ENCODE data around the gene IL4R.
"Not testable (repeated sequence)": the region's sequence is repeated elsewhere in the genome, so short reads cannot be mapped to it uniquely, and the experiment has no call there.

IL4R gene

GRCh38 chr16:27329376-27330079, 15.8 kb downstream of the IL4R start:
- not testable (repeated sequence) for DNase-seq (ENCODE audit: low read depth in 2 of 2)

GRCh38 chr16:27330542-27330941, 16.8 kb downstream of the IL4R start:
- DNase-seq (ENCODE audit: low read depth in 2 of 2): no peak

DNA sequence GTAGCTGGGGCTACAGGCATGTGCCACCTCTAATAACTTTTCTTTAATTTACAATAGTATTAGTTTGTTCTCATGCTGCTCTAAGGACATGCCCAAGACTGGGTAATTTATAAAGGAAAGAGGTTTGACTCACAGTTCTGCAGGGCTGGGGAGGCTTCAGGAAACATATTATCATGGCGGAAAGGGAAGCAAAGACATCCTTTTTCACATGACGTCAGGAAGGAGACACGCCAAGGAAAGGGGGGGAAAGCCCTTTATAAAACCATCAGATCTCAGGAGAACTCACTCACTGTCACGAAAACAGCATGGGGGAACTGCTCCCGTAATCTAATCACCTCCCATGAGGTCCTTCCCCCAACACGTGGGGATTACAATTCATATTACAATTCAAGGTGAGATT, 18.3 kb downstream of the IL4R start:
- no peak for DNase-seq (ENCODE audit: low read depth in 2 of 2)

- no peak for DNase-seq (ENCODE audit: low read depth in 2 of 2)
These were observed 19.3 kb downstream of the IL4R start for GRCh38 chr16:27333104-27333503.

- no peak for DNase-seq (ENCODE audit: low read depth in 2 of 2)
These were observed 19.8 kb downstream of the IL4R start for GRCh38 chr16:27333549-27333948.

DNA sequence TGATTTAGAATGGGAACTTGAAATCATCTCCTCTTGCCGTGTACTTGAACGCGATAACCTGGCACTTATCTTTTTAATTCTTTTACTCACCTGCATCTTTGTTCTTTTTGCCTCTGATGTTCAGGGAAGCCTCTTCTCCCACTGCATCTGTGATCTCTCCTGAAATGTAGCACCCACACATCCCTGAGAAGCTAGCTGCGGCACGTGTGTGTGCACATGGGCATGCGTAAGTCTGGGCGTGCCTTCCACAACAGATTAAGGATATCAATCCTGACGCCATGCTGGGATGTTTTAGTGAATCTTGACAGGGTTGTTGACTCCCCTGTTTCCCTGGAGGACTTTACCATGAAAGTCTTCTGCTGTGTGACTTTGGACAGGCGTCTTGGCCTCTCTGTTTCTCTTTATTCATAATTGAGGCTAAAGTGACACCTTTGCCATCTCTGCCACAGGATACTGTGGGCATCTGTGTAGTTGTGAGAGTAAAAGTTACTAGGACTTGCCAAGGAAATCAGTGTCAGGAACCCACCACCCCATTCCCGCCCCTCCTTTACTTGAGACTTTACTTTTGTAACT, 20.5 kb downstream of the IL4R start:
- no peak for DNase-seq (ENCODE audit: low read depth in 2 of 2)

DNA sequence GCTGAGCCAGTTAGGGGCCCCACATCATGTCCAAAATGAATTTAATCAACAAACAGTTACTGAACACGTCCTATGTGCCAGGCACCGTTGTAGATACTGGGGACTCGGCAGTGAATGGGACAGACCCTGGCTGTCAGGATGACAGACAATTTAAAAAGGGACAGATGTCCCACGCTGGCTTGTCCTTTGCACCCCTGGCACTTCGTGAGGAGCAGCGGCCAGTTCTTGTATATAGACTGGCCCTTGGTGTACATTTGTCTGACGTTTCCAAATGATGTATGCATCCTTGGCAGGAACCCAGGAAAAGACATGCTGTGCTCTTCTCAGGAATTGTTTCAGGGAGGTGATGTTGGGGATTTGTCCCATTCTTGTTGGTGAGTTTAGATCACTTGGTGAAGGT, 21.1 kb downstream of the IL4R start:
- DNase-seq (ENCODE audit: low read depth in 2 of 2): no peak

DNA sequence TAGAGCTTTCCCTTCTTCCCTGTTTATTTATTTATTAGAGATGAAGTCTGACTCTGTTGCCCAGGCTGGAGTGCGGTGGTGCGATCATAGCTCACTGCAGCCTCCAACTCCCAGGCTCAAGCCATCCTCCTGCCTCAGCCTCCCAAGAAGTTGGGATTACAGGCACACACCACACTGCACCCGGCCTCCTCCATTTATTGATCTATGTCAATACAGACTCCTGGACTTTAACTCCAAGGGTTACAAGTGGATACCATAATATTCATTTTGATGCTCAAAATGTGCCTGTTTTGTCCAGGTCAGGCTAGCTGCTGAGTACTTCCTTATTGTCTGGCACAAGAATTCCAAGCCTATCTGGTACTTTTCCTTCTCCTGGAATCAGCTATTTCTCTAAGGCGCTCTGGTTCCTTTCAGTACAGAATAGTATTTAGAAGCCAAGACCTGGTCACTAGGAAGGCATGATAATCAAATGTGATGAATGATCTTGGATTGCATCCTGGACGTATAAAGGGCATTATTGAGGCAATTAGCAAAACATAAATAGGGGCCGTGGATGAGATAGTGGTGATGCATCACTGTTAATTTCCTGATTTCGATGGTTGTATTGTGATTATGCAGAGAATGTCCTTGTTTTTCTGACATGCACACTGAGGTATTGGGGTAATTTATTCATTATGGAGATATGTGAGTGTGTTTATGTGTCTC, 21.7 kb downstream of the IL4R start:
- DNase-seq (ENCODE audit: low read depth in 2 of 2): no peak

- DNase-seq (ENCODE audit: low read depth in 2 of 2): no peak
These were observed 23.2 kb downstream of the IL4R start for GRCh38 chr16:27337024-27337423.

DNA sequence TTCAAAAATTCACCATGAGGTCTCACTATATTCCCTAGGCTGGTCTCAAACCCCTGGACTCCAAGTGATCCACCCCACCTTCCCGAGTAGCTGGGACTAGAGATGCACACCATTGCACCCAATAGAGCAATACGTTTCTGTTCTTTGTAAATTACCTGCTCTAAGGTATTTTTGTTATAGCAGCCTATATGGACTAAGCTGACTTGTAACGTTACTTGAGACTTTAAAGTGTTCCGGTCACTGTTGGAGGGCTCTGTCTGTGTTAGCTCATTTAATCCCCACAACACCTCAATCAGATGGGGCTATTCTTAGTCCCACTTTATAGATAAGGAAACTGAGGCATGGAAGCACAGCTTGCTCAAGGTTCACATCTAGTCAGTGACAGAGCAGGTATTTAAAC, 25.4 kb downstream of the IL4R start:
- DNase-seq (ENCODE audit: low read depth in 2 of 2): no peak

- no peak for DNase-seq (ENCODE audit: low read depth in 2 of 2)
These were observed 26.9 kb downstream of the IL4R start for GRCh38 chr16:27340654-27341053.

- no peak for DNase-seq (ENCODE audit: low read depth in 2 of 2)
These were observed 27.8 kb downstream of the IL4R start for GRCh38 chr16:27341549-27341948.

DNA sequence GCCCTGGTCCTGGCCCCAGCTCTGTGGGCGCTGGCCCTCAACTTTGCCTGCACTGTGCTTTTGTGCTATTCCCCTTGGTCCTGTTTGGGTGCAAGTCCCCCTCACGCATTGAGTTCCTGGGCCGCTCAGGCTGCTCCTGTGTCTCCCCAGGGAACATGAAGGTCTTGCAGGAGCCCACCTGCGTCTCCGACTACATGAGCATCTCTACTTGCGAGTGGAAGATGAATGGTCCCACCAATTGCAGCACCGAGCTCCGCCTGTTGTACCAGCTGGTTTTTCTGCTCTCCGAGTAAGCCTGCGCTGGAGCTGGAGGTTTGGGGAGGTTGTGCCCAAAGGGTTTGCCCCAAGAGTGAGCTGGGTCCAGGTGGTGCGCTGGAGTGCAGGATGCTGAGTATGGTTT, 28.2 kb downstream of the IL4R start:
- DNase-seq (ENCODE audit: low read depth in 2 of 2): no peak

GRCh38 chr16:27344721-27345120, 30.9 kb downstream of the IL4R start:
- DNase-seq (ENCODE audit: low read depth in 2 of 2): no peak

DNA sequence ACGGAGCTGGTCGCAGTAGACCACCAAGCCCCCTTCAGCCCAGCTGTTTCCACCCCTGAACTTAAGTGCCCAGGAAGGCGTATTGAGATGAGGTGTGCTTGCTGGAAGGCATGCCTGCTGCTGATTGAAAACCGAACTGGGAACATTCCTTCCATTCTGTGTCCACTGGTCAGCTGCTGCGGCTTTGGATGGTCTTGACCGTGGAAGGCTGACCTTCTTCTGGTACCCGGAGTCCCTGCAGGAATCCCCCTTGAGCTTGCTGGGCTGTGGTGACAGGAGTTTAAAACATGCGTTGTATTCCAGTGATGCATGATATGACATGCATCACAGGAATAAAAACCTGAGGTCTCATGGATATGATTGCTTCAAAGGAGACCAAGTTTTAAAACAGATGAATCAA, 31.4 kb downstream of the IL4R start:
- no peak for DNase-seq (ENCODE audit: low read depth in 2 of 2)

GRCh38 chr16:27346819-27347218, 33.0 kb downstream of the IL4R start:
- DNase-seq (ENCODE audit: low read depth in 2 of 2): no peak

DNA sequence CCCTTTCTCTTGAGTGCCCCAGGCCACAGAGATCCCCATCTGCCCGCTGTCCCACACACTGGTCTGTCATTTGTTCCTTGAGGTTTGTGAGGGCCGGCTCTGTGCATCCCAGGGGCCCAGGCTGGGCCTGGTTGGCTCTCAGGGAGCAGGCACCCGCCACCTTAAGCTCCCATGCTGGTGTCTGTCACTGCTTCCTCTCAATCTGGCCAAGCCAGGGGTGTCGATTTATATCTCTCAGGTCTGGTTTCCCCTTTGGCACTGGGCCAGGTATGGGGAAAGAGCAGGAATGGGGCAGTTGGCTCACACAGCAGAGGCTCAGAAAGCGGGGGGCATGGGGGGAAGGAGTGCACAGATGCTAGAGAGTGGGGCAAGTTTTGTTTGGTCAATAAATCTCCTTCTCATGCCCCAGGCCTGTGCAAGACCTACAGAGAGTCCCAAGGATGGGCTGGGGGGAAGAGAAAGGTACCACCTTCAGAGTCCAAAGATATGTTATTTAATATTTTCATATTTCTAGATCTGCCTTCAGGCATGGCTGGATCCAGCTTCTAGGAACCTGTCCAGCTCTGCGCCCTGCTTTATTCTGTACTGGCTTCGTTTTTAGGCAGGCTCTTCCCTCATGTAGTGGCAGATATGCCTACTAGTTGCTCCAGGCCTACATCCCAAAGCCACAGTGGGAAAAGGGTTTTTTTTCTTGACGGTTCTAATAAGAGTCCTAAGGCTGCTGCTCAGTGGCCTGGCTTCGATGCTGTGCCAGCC, 34.3 kb downstream of the IL4R start:
- no peak for DNase-seq (ENCODE audit: low read depth in 2 of 2)

DNA sequence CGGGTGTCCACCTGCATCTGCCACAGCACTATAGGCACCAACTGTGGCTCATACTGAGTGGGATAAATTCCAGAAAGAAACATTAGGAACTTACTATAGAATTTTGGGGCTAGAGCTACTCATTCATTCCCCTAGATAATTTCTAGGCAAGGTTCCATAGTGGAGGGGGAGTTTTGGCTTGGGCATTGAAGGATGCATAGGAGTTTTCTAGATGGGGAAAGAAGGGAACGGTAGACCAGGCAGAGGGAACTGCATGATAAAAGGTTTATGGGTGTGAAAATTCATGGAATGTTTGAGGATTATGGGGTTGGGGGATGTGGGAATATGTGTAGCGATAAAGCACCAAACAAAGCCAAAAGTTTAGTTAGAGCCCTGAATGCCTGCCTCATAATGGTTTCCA, 35.5 kb downstream of the IL4R start:
- DNase-seq (ENCODE audit: low read depth in 2 of 2): no peak

DNA sequence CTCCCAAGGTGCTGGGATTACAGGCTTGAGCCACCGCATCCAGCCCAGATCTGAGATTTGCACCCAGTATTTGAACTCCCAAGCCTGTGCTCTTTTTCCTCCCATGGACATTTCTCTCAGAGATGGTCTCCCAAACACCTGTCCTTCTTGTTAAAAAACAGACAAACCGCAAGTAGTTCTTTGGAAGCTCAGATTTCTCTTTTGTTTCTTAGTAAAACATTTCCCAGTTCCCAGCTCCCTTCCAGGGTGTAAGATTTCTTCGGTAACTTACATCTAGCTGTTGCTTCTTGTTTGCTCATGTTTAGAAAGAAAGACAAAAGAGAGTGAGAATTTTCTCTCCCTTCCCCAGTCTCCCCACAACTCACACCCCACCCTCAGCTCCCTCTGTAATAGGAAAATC, 36.2 kb downstream of the IL4R start:
- DNase-seq (ENCODE audit: low read depth in 2 of 2): no peak

GRCh38 chr16:27351989-27352388, 38.2 kb downstream of the IL4R start:
- DNase-seq (ENCODE audit: low read depth in 2 of 2): no peak

GRCh38 chr16:27353853-27354252, 40.1 kb downstream of the IL4R start:
- no peak for DNase-seq (ENCODE audit: low read depth in 2 of 2)

DNA sequence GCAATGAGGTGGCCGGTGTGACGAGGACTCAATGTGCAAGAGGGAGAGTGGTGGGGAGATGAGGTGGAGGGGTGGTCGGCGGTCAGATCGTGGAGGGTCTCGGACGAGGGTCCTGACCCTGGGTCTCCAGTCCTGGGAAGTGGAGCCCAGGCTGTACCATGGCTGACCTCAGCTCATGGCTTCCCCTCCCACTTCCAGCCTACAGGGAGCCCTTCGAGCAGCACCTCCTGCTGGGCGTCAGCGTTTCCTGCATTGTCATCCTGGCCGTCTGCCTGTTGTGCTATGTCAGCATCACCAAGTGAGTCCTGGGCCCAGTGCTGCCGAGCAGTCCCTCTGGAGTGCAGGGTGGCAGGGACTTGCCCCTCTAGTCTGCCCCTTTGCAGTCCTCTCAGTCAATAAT, 41.8 kb downstream of the IL4R start:
- peak in 1 of 2 donors; percentile 44 for DNase-seq (ENCODE audit: low read depth in 2 of 2)

GRCh38 chr16:27356794-27357193, 43.0 kb downstream of the IL4R start:
- no peak for DNase-seq (ENCODE audit: low read depth in 2 of 2)

Data from stimulated activated CD4-positive, alpha-beta T cell treated with anti-CD3 and anti-CD28 coated beads, Interleukin-15, amount 100 ng/mL, for 48 hours (primary cell).